Activated T-cell treated with anti-CD3 and anti-CD28 coated beads, Interleukin-2, amount 50 U/mL, for 48 hours (primary cell): ENCODE data around the gene TFB2M.

Experiments used
- DNase-seq, 2 experiments: peaks; one replicate each; pipeline ENCODE4 v3.0.0-alpha.2; 2020

TFB2M gene

GRCh38 chr1:246550402-246550801 lies 15.7 kb downstream of the TFB2M start:
- no peak for DNase-seq

GRCh38 chr1:246549665-246550064 lies 16.4 kb downstream of the TFB2M start:
- no peak for DNase-seq

GRCh38 chr1:246544001-246544400 lies 22.1 kb downstream of the TFB2M start:
- no peak for DNase-seq

DNA sequence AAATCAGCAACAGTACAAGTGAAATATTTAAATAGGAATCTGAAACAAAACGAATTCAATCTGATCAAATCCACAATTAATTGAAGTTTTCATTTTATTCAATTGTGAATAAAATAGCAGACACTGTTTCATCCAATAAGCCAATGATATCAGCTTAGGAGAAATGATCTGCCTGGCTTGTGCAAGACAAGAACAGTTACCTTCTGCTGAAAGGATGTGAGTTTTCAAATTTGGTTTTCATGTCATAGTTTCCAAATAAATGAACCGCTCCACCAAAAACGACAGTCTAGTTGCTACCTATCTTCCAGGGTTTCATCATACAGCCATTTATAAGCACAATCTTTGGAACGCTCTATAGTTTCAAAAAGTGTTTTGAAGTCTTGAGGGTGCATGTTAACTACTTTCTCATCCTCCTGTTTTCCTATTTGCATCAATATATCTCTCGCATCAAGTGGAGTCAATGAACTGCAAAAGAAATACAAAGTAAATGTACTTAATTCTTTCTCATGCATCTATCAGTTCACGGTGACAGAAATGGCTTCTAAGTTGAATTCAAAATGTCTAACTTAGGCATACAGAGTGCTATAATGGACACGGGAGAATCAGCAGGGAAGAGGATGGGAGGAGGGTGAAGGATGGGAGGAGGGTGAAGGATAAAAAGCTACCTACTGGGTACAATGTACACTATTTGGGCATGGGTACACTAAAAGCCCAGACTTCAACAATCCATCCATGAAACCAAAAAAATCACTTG lies 25.1 kb downstream of the TFB2M start:
- DNase-seq, result no peak

DNA sequence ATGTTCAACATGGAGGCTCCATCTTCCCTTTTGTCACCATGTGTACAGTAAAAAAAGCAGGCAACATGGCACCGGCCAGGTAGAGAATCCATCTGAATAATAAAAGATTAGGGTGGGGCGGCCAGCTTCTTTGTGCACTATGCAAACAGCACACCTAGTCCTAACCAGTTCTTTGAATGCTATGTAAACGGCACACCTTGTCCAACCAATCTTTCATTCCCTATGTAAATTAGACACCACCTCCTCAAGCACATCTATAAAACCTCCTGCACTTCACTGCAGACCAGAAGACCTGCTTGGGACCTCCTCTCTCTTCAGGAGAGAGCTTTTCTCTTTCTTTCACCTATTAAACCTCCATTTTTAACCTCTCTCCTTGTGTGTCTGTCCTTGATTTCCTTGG lies 28.2 kb downstream of the TFB2M start:
- DNase-seq, result no peak

DNA sequence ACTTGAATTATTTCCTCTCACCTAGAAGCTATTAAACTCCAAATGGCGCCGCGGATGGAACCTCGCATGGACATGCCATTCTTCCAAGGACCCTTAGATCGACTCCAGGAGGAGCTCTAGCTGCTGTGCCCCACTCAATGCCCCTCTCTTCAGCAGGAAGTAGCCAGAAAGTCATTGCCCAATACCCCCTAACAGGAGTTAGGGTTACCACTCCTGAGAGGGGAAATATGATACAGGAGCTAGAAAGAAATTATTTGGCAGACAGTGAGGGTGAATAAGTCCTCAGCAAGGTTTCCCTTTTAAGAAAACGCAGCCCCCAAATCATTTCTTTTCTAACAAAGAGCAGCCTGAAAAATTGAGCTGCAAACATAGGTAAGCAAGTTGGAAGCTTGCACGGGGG lies 28.6 kb downstream of the TFB2M start:
- no peak for DNase-seq

GRCh38 chr1:246534114-246534513 lies 31.9 kb downstream of the TFB2M start:
- no peak for DNase-seq

DNA sequence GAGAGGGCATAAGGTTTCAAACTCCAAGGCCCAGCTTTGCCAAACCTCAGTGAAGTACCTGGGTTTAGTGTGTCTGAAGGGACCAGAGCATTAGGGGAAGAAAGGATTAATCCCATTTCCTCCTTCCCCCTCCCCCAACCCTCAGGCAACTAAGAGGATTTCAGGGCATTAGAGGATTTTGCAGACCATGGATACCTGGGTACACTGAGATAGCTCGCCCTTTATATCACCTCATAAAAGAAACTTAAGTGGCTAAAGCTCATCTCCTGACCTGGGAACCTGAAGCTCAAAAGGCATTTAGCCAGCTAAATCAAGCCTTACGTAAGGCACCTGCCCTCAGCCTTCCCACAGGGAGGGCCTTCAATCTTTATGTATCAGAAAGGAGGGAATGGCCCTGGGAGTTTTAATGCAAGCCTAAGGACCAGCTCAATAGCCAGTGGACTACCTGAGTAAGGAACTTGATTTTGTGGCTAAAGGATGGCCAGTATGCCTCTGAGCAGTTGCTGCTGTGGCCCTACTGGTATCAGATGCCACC lies 32.6 kb downstream of the TFB2M start:
- no peak for DNase-seq

DNA sequence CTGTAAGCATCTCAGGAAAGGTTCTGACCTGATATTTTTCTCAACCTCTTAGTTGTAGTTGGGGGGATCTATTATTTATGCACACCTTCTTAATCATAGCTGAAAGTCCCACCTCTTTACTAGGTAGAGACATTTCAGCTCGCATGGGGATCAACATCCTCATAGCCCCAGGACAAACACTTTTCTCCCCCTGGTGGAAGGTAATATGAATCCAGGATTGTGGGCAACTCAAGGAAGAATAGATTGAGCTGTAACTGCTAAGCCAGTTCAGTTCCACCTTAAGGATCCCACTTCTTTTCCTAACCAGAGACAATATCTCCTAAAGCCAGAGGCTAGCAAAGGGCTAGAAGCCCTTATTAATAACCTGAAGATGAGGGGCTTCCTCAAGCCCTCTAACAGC lies 33.5 kb downstream of the TFB2M start:
- DNase-seq, result no peak

GRCh38 chr1:246530482-246530881 lies 35.6 kb downstream of the TFB2M start:
- no peak for DNase-seq

GRCh38 chr1:246528933-246529731 lies 36.9 kb downstream of the TFB2M start:
- DNase-seq, result no peak

- no peak for DNase-seq
Measured at GRCh38 chr1:246527402-246528088, 38.5 kb downstream of the TFB2M start.

- DNase-seq, result no peak
Measured at GRCh38 chr1:246526915-246527314, 39.1 kb downstream of the TFB2M start.

GRCh38 chr1:246526380-246526779 lies 39.7 kb downstream of the TFB2M start:
- DNase-seq, result no peak

- DNase-seq, result no peak
Measured at GRCh38 chr1:246519514-246519913, 46.5 kb downstream of the TFB2M start.

DNA sequence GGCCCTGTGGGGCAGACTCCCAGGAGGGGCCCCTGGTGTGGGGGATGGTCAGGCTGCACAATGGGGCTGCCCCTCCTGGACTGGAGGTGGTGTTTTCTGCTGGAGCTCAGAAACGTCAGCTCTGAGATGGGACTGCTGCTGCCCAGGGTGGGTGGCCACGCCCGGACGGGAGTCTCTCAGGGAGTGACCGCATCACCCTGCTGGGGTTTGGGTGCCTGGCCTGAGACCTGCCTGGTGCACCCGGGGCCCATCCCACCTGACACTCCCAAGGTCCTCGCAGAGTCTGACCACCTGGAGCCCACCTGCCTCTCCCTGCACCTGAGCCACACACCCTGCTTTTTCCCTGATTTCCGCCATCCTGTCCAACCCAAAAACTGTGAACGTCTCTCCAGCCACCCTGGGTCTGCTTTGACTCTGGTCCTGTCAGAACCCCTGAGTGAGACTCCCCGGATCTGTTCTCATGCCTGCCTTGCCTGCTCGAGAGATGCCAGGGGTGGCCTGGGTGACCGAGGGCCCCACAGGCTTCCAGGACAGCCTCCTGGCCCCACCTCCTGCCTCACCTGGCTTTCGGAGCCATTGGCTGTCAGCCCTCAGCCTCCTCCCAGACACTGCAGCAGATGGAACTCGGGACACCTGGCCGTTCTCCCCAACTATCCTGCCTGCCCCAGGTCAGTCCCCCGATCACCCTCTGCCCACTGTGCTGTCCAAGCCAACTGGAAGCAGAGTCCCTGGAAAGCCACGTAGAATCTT lies 47.4 kb downstream of the TFB2M start:
- no peak for DNase-seq

GRCh38 chr1:246517391-246517790 lies 48.7 kb downstream of the TFB2M start:
- no peak for DNase-seq

DNA sequence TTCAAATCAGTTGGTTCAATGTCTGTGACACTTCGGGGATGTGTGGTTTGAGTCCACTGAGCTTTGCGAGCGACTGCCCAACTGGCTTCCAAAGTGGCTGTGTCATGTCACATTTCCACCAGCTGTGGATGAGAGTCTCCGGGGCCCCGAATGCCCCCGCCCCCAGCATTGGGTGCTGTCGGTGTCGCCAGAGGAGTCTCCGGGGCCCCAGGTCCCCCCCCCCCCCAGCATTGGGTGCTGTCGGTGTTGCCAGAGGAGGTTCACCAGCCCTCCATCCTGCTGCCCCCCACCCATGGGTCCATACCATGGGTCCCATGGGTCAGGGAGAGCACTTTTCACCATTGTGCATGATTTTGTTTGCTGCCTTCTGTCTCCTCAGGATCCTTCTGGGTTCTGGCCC lies 49.9 kb downstream of the TFB2M start:
- DNase-seq, result no peak

GRCh38 chr1:246515390-246516005 lies 50.6 kb downstream of the TFB2M start:
- DNase-seq, result no peak

DNA sequence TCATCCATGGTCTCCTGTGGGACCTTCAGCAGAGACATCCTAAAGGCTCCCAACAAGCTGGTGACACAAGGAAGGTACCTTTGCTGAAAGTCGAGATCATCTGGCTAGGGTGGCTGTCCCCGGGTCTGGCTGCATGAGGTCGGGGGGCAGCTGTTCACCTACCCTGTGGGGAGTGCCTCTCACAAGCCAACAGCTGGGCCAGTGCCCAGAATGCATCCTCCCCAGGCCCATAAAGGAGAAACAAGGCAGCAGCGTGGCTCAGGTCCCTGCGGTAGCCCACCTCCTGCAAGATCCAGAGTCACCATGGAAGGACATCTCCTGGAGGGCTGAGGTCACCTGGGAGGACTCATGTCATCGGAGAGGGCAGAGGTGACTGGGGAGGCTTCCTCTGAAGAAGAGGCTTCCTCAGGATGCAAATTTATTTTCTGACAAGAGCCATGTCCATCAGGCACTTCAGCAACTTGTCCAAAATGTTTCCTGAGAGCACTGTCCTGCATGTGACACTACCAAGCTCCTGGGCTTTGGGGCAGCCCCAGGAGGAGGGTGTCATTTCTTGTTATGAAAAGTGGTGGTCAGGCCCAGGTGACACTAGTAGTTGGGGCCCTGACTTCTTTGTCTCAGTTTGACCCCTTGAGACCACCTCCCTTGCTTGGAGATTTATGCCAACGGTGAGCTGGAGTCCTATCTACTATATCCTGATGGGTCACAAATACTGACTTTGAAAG lies 52.3 kb downstream of the TFB2M start:
- DNase-seq, result no peak

GRCh38 chr1:246513041-246513440 lies 53.0 kb downstream of the TFB2M start:
- no peak for DNase-seq

- DNase-seq, result no peak
Measured at GRCh38 chr1:246512635-246513034, 53.4 kb downstream of the TFB2M start.
